Progenitor cell of endocrine pancreas (in vitro differentiated cells): ENCODE data around the gene VIPAS39. TPM values are rescaled to one million over a fixed set of nuclear protein-coding genes. Genes with fewer than 3 reads are reported as not detected.

Experiments
- DNase-seq: peaks from one replicate; pipeline ENCODE4 v3.0.0; 2021; ENCODE audit warnings: low spot score; ENCODE audit not compliant: unreplicated experiment
- H3K27ac Mint-ChIP-seq: 2 replicates; pipeline ENCODE4 v1.8.0; 2021; ENCODE audit warnings: mild to moderate bottlenecking, moderate library complexity, mixed read lengths
- H3K27me3 Mint-ChIP-seq: 2 replicates; pipeline ENCODE4 v1.8.0; 2021; ENCODE audit warnings: mixed read lengths
- H3K36me3 Mint-ChIP-seq: 2 replicates; pipeline ENCODE4 v1.8.0; 2022; ENCODE audit warnings: mixed read lengths; ENCODE audit not compliant: insufficient read depth
- H3K4me1 Mint-ChIP-seq: 2 replicates; pipeline ENCODE4 v1.8.0; 2021; ENCODE audit warnings: low read depth, mixed read lengths
- H3K4me3 Mint-ChIP-seq: 2 replicates; pipeline ENCODE4 v1.8.0; 2021; ENCODE audit warnings: low read depth, mild to moderate bottlenecking, moderate library complexity, mixed read lengths
- H3K9me3 Mint-ChIP-seq: 2 replicates; pipeline ENCODE4 v1.8.0; 2021; ENCODE audit warnings: low read depth, mixed read lengths
- CTCF ChIP-seq: fragments of 200-600 bp; sonication (generic); IDR thresholded peaks from one replicate; pipeline ENCODE4 v1.5.0; 2021; ENCODE audit warnings: antibody characterized with exemption, mild to moderate bottlenecking; ENCODE audit not compliant: unreplicated experiment
- total RNA-seq: library from RNA; stranded (reverse); gene quantifications from 2 replicates; pipeline ENCODE4 v1.2.1, GENCODE V29; 2021

VIPAS39 gene
- total RNA-seq, 1 donor from 2014 or later: 30.7 TPM

GRCh38 chr14:77406086-77406485 is 51.3 kb downstream of the VIPAS39 start:
- H3K27ac Mint-ChIP-seq: peak overlapping the region; percentile 23
- no peaks in the 10 kb centered on the region for H3K4me1 Mint-ChIP-seq
- no peak for TF ChIP-seq CTCF
- no peak for DNase-seq
- no peaks in the 10 kb centered on the region for H3K9me3 Mint-ChIP-seq
- no peak overlapping the region for H3K4me3 Mint-ChIP-seq
- H3K27me3 Mint-ChIP-seq: no peaks in the 10 kb centered on the region
- H3K36me3 Mint-ChIP-seq: no peaks in the 10 kb centered on the region

- H3K36me3 Mint-ChIP-seq: no peaks in the 10 kb centered on the region
- H3K27ac Mint-ChIP-seq: no peak overlapping the region
- no peaks in the 10 kb centered on the region for H3K9me3 Mint-ChIP-seq
- H3K27me3 Mint-ChIP-seq: no peaks in the 10 kb centered on the region
- no peak overlapping the region for H3K4me3 Mint-ChIP-seq
- no peak for TF ChIP-seq CTCF
- no peak for DNase-seq
- no peaks in the 10 kb centered on the region for H3K4me1 Mint-ChIP-seq
Observed at GRCh38 chr14:77403768-77404167, 53.6 kb downstream of the VIPAS39 start.

GRCh38 chr14:77400216-77400615 is 57.2 kb downstream of the VIPAS39 start:
- DNase-seq: no peak
- no peak for TF ChIP-seq CTCF
- H3K9me3 Mint-ChIP-seq: peaks cover 5% of the 10 kb centered on the region
- peaks cover 6% of the 10 kb centered on the region for H3K36me3 Mint-ChIP-seq
- H3K27ac Mint-ChIP-seq: no peak overlapping the region
- H3K4me3 Mint-ChIP-seq: no peak overlapping the region
- no peaks in the 10 kb centered on the region for H3K4me1 Mint-ChIP-seq
- no peaks in the 10 kb centered on the region for H3K27me3 Mint-ChIP-seq

- DNase-seq: no peak
- Mint-ChIP-seq H3K4me3 (no peak overlapping the region), H3K4me1 (no peaks in the 10 kb centered on the region), H3K9me3 (no peaks in the 10 kb centered on the region), H3K27ac (no peak overlapping the region), H3K36me3 (peaks cover 5% of the 10 kb centered on the region), H3K27me3 (no peaks in the 10 kb centered on the region)
- no peak for TF ChIP-seq CTCF
Observed at GRCh38 chr14:77390188-77390587, 67.2 kb downstream of the VIPAS39 start.

- TF ChIP-seq CTCF: no peak
- Mint-ChIP-seq H3K36me3 (peaks cover 3% of the 10 kb centered on the region), H3K9me3 (no peaks in the 10 kb centered on the region), H3K27ac (no peak overlapping the region), H3K4me3 (no peak overlapping the region), H3K4me1 (peaks cover 17% of the 10 kb centered on the region), H3K27me3 (no peaks in the 10 kb centered on the region)
- DNase-seq: no peak
Observed at GRCh38 chr14:77378701-77379100, 78.7 kb downstream of the VIPAS39 start.
